ENCODE data around the gene GRAMD2A.

Gene GRAMD2A

GRCh38 chr15:72236381-72237003 is 38.9 kb upstream of the GRAMD2A start:
- CTCF ChIA-PET: interaction anchor here (1.1 to 1.4 kb wide), 2 partner anchors 10 to 36 kb away, joined by 5 to 8 read pairs; no protein-coding TSS in a partner anchor
- peak overlapping the region in 1 of 2 experiments; percentile 79 for H3K27ac ChIP-seq (ENCODE audit: insufficient read depth in 1 of 2, low read depth in 1 of 2, low read length in 2 of 2, poor library complexity in 1 of 2, severe bottlenecking in 2 of 2)
- no peaks in the 10 kb centered on the region for H3K9me3 ChIP-seq (ENCODE audit: control extremely low read depth in 1 of 5, control insufficient read depth in 4 of 5, insufficient read depth in 2 of 5, low read depth in 1 of 5, low read length in 4 of 5)
- peaks cover 12 to 45% (median 33%) of the 10 kb centered on the region in 4 experiments for H3K4me1 ChIP-seq (ENCODE audit: control extremely low read depth in 1 of 4, control insufficient read depth in 4 of 4, insufficient read depth in 4 of 4, low read length in 3 of 4)
- POLR2A ChIA-PET: interaction anchor here (0.6 kb wide), 1 partner anchor 479 kb away, joined by 3 read pairs; no protein-coding TSS in a partner anchor
- peaks cover 4 to 18% (median 13%) of the 10 kb centered on the region in 4 experiments for H3K36me3 ChIP-seq (ENCODE audit: control insufficient read depth in 4 of 4, insufficient read depth in 4 of 4, low read length in 3 of 4)
- H3K4me3 ChIP-seq (ENCODE audit: control insufficient read depth in 1 of 7, extremely low read depth in 1 of 7, insufficient read depth in 4 of 7, low read depth in 2 of 7, low read length in 6 of 7): peak overlapping the region in 3 of 7 experiments; percentile 56 to 60 (median 58)
- peak in 1 of 3 donors; percentile 1 for DNase-seq
- WGBS (ENCODE audit: insufficient coverage): no CpG with 5 or more reads among the region's 2 CpGs
- no peaks in the 10 kb centered on the region for H3K27me3 ChIP-seq (replicated peaks in 2 of 5; ENCODE audit: control insufficient read depth in 4 of 5, insufficient read depth in 5 of 5, low read length in 4 of 5)

- Histone ChIP-seq H3K27ac (ENCODE audit: insufficient read depth in 1 of 2, low read depth in 1 of 2, low read length in 2 of 2, poor library complexity in 1 of 2, severe bottlenecking in 2 of 2) (no peak overlapping the region), H3K4me1 (ENCODE audit: control extremely low read depth in 1 of 4, control insufficient read depth in 4 of 4, insufficient read depth in 4 of 4, low read length in 3 of 4) (peaks cover 12 to 47% (median 40%) of the 10 kb centered on the region in 4 experiments)
- 100% methylated on average over 4 of the region's 4 CpGs for WGBS (ENCODE audit: insufficient coverage)
Measured at GRCh38 chr15:72235298-72235697, 37.7 kb upstream of the GRAMD2A start.

GRCh38 chr15:72233769-72234168 is 36.2 kb upstream of the GRAMD2A start:
- Histone ChIP-seq H3K36me3 (ENCODE audit: control insufficient read depth in 4 of 4, insufficient read depth in 4 of 4, low read length in 3 of 4) (peaks cover 0 to 9% (median 0%) of the 10 kb centered on the region in 4 experiments), H3K27me3 (replicated peaks in 2 of 5; ENCODE audit: control insufficient read depth in 4 of 5, insufficient read depth in 5 of 5, low read length in 4 of 5) (no peaks in the 10 kb centered on the region), H3K4me1 (ENCODE audit: control extremely low read depth in 1 of 4, control insufficient read depth in 4 of 4, insufficient read depth in 4 of 4, low read length in 3 of 4) (peaks cover 20 to 55% (median 51%) of the 10 kb centered on the region in 4 experiments), H3K4me3 (ENCODE audit: control insufficient read depth in 1 of 7, extremely low read depth in 1 of 7, insufficient read depth in 4 of 7, low read depth in 2 of 7, low read length in 6 of 7) (no peak overlapping the region), H3K27ac (ENCODE audit: insufficient read depth in 1 of 2, low read depth in 1 of 2, low read length in 2 of 2, poor library complexity in 1 of 2, severe bottlenecking in 2 of 2) (no peak overlapping the region), H3K9me3 (ENCODE audit: control extremely low read depth in 1 of 5, control insufficient read depth in 4 of 5, insufficient read depth in 2 of 5, low read depth in 1 of 5, low read length in 4 of 5) (no peaks in the 10 kb centered on the region)
- CTCF ChIA-PET: no interaction called here
- WGBS (ENCODE audit: insufficient coverage): 97% methylated on average over 5 of the region's 6 CpGs
- DNase-seq: no peak
- POLR2A ChIA-PET: no interaction called here

More at GRCh38 chr15:72235298-72235697, 37.7 kb upstream of the GRAMD2A start:
- POLR2A ChIA-PET: no interaction called here
- no peak for DNase-seq
- H3K9me3 ChIP-seq (ENCODE audit: control extremely low read depth in 1 of 5, control insufficient read depth in 4 of 5, insufficient read depth in 2 of 5, low read depth in 1 of 5, low read length in 4 of 5): no peaks in the 10 kb centered on the region
- CTCF ChIA-PET: no interaction called here
- no peak overlapping the region for H3K4me3 ChIP-seq (ENCODE audit: control insufficient read depth in 1 of 7, extremely low read depth in 1 of 7, insufficient read depth in 4 of 7, low read depth in 2 of 7, low read length in 6 of 7)
- H3K36me3 ChIP-seq (ENCODE audit: control insufficient read depth in 4 of 4, insufficient read depth in 4 of 4, low read length in 3 of 4): peaks cover 0 to 6% (median 2%) of the 10 kb centered on the region in 4 experiments
- no peaks in the 10 kb centered on the region for H3K27me3 ChIP-seq (replicated peaks in 2 of 5; ENCODE audit: control insufficient read depth in 4 of 5, insufficient read depth in 5 of 5, low read length in 4 of 5)

DNA sequence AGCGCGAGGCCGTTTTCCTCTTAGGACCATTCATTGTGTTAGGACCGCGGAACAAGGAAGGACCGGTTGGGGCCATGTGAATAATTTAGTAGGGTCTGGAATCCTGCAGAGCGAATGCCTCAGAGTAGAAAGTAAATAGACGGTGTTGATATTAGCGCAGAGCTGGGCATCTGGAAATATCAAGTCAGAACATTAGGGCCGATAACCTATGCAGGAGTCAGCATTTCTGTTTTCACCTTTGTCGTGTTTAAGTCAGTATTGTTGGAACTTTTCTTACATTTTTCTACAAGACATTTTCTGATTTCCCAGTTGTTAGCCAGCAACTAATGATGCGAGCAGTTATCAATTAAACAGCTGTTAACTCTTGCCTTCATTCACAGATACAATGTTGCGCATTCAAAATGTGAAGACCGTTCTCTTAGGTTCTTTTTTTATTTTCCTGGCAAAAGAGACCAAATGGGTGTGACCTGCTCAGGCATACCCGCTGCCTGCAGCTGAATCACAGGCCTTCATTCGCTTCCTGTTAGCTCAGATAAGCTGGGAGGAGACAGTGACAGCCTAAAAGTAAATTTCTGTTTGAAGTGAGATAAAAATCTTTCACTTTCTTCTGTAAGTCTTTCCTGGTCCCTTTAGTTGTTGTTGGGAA is 34.4 kb upstream of the GRAMD2A start:
- Histone ChIP-seq H3K4me3 (ENCODE audit: control insufficient read depth in 1 of 7, extremely low read depth in 1 of 7, insufficient read depth in 4 of 7, low read depth in 2 of 7, low read length in 6 of 7) (peak overlapping the region; percentile 74 to 94 (median 86)), H3K27ac (ENCODE audit: insufficient read depth in 1 of 2, low read depth in 1 of 2, low read length in 2 of 2, poor library complexity in 1 of 2, severe bottlenecking in 2 of 2) (peak overlapping the region in 1 of 2 experiments; percentile 81), H3K4me1 (ENCODE audit: control extremely low read depth in 1 of 4, control insufficient read depth in 4 of 4, insufficient read depth in 4 of 4, low read length in 3 of 4) (peaks cover 25 to 61% (median 55%) of the 10 kb centered on the region in 4 experiments), H3K36me3 (ENCODE audit: control insufficient read depth in 4 of 4, insufficient read depth in 4 of 4, low read length in 3 of 4) (peaks cover 0 to 11% (median 0%) of the 10 kb centered on the region in 4 experiments), H3K9me3 (ENCODE audit: control extremely low read depth in 1 of 5, control insufficient read depth in 4 of 5, insufficient read depth in 2 of 5, low read depth in 1 of 5, low read length in 4 of 5) (no peaks in the 10 kb centered on the region), H3K27me3 (replicated peaks in 2 of 5; ENCODE audit: control insufficient read depth in 4 of 5, insufficient read depth in 5 of 5, low read length in 4 of 5) (no peaks in the 10 kb centered on the region)
- WGBS (ENCODE audit: insufficient coverage): under 1% methylated on average over 15 of the region's 16 CpGs
- ChIA-PET CTCF (interaction anchor here (0.7 to 1.6 kb wide), 5 partner anchors 9 to 53 kb away, joined by 3 to 4 read pairs (median 3); no protein-coding TSS in a partner anchor), POLR2A (no interaction called here)
- DNase-seq: peak; percentile 63 to 87 (median 79)

DNA sequence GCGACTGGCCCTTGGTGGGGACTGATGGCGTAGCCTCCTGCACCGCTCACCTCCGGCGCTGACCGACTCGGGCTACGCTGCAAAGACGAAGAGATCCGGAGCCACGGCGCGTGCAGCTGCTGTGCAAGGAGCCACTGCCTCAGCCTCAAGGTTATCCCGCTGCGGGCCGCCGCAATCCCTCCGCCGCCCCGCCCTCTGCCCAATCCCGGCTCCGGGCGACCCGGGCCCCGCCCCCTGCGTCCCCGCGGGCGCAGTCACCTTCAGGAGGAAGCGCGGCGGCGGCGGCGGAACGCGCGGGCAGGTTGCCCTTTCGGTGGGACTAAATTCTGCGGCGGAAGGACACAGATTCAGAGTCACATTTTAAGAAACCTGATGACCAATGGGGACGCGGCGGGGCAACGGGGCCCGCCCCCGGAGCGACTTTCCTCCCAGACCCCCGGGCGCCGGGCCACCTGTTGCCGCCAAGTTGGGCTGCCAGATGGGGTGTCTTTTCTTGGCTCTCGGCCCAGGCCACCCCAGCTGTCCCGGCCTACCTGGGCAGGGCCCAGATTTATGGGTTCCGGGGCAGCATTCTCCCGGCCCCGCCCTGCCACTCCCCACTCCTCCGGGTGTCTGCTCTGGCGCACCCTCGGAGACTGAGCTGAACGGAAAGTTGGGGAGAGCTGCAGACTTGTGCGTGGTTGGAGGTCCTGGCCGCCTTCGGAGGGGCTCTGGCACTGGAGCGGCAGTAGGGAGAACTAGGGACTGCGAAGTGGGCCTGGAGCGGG is 33.7 kb upstream of the GRAMD2A start, which contains the start of gene PKM:
Gene PKM, minus strand, starts transcription at position 125 of the 767 bp plus-strand sequence. CDS start 12,093 bp downstream, outside the sequence.
- Histone ChIP-seq H3K4me3 (ENCODE audit: control insufficient read depth in 1 of 7, extremely low read depth in 1 of 7, insufficient read depth in 4 of 7, low read depth in 2 of 7, low read length in 6 of 7) (peak within 1 kb of the TSS; percentile 74 to 94 (median 86)), H3K27ac (ENCODE audit: insufficient read depth in 1 of 2, low read depth in 1 of 2, low read length in 2 of 2, poor library complexity in 1 of 2, severe bottlenecking in 2 of 2) (peak within 1 kb of the TSS; percentile 25 to 81), H3K36me3 (ENCODE audit: control insufficient read depth in 4 of 4, insufficient read depth in 4 of 4, low read length in 3 of 4) (peaks cover 0 to 15% (median 0%) of the 10 kb centered on the region in 4 experiments), H3K9me3 (ENCODE audit: control extremely low read depth in 1 of 5, control insufficient read depth in 4 of 5, insufficient read depth in 2 of 5, low read depth in 1 of 5, low read length in 4 of 5) (no peaks in the 10 kb centered on the region), H3K4me1 (ENCODE audit: control extremely low read depth in 1 of 4, control insufficient read depth in 4 of 4, insufficient read depth in 4 of 4, low read length in 3 of 4) (peaks cover 27 to 61% (median 55%) of the 10 kb centered on the region in 4 experiments), H3K27me3 (replicated peaks in 2 of 5; ENCODE audit: control insufficient read depth in 4 of 5, insufficient read depth in 5 of 5, low read length in 4 of 5) (no peaks in the 10 kb centered on the region)
- CTCF ChIA-PET: interaction anchor here (0.7 to 2.1 kb wide), 7 partner anchors 10 to 31 kb away, joined by 3 to 6 read pairs (median 4); no protein-coding TSS in a partner anchor
- 0% methylated on average over 59 of the region's 67 CpGs for WGBS (ENCODE audit: insufficient coverage)
- DNase-seq: peak; percentile 94 to 97 (median 96)
- POLR2A ChIA-PET: interaction anchor here (0.6 kb wide), 1 partner anchor 19 kb away, joined by 5 read pairs; no protein-coding TSS in a partner anchor

GRCh38 chr15:72230197-72231065 is 32.8 kb upstream of the GRAMD2A start:
- Histone ChIP-seq H3K4me1 (ENCODE audit: control extremely low read depth in 1 of 4, control insufficient read depth in 4 of 4, insufficient read depth in 4 of 4, low read length in 3 of 4) (peaks cover 27 to 60% (median 56%) of the 10 kb centered on the region in 4 experiments), H3K4me3 (ENCODE audit: control insufficient read depth in 1 of 7, extremely low read depth in 1 of 7, insufficient read depth in 4 of 7, low read depth in 2 of 7, low read length in 6 of 7) (peak overlapping the region; percentile 74 to 94 (median 86)), H3K9me3 (ENCODE audit: control extremely low read depth in 1 of 5, control insufficient read depth in 4 of 5, insufficient read depth in 2 of 5, low read depth in 1 of 5, low read length in 4 of 5) (no peaks in the 10 kb centered on the region), H3K36me3 (ENCODE audit: control insufficient read depth in 4 of 4, insufficient read depth in 4 of 4, low read length in 3 of 4) (peaks cover 0 to 19% (median 0%) of the 10 kb centered on the region in 4 experiments), H3K27ac (ENCODE audit: insufficient read depth in 1 of 2, low read depth in 1 of 2, low read length in 2 of 2, poor library complexity in 1 of 2, severe bottlenecking in 2 of 2) (peak overlapping the region; percentile 25 to 81), H3K27me3 (replicated peaks in 2 of 5; ENCODE audit: control insufficient read depth in 4 of 5, insufficient read depth in 5 of 5, low read length in 4 of 5) (no peaks in the 10 kb centered on the region)
- 0% methylated on average over 71 of the region's 79 CpGs for WGBS (ENCODE audit: insufficient coverage)
- ChIA-PET CTCF (interaction anchor here (1.1 to 2.1 kb wide), 6 partner anchors 9 to 43 kb away, joined by 3 to 6 read pairs (median 4); no protein-coding TSS in a partner anchor), POLR2A (interaction anchor here (0.6 kb wide), 1 partner anchor 18 kb away, joined by 5 read pairs; no protein-coding TSS in a partner anchor)
- DNase-seq: peak; percentile 70 to 86 (median 81)
